HepG2 (cell line): ENCODE measurements around the gene SPI1. TPM values are rescaled to one million over a fixed set of nuclear protein-coding genes. Genes with fewer than 3 reads are reported as not detected.
A peak's percentile ranks its signal among the peaks of the same experiment; 100 is the strongest.

Experiments
- ATAC-seq: fragments of 200-7000 bp; cut with Tn5 transposase; 3 replicates; pipeline ENCODE4 v1.9.1; 2020; ENCODE audit warnings: mild to moderate bottlenecking, moderate library complexity
- BruUV-seq: library from RNA; stranded (reverse); fragments of 400-500 nt; replicated peaks from 2 replicates; lab custom pipeline; 2021; lab: Mats Ljungman, UMichigan
- CTCF ChIA-PET: fragments of 300-600 bp; formaldehyde crosslinking; extraction: SDS; loops from one replicate; lab custom pipeline; 2021; ENCODE audit warnings: low total read pairs, inconsistent platforms, low intra/inter-chr PET ratio; lab: Yijun Ruan, JAX
- POLR2A ChIA-PET: fragments of 350-600 bp; sonication (Branson Sonifier 250); formaldehyde crosslinking; loops from one replicate; lab custom pipeline; 2020; ENCODE audit warnings: antibody characterized with exemption, inconsistent platforms; lab: Yijun Ruan, JAX
- DNase-seq: peaks from one replicate; pipeline ENCODE4 v3.0.0-alpha.2; 2015; ENCODE audit warnings: low spot score
- FAIRE-seq: peaks from 3 replicates; lab custom pipeline; 2011; peaks lifted over from hg19 to GRCh38; lab: Jason Lieb, UNC
- H2AFZ ChIP-seq: one replicate; pipeline ENCODE4 v1.6.1; 2011; ENCODE audit warnings: low read length, inconsistent platforms
- H3K27ac ChIP-seq: fragments of 300-600 bp; 3 replicates; pipeline ENCODE4 v1.8.0; 2011; ENCODE audit warnings: mixed run types, mild to moderate bottlenecking, mixed read lengths, low read length, inconsistent platforms; ENCODE audit not compliant: insufficient read depth; ENCODE audit errors: extremely low read length
- H3K27me3 ChIP-seq, 2 experiments: fragments of 200-600 bp in 1 of 2; 2 replicates in 1 of 2; 3 replicates in 1 of 2; pipeline versions ENCODE4 v1.6.0 to v1.8.0; 2011; ENCODE audit warnings: low read length in 2 of 2, mild to moderate bottlenecking in 2 of 2, moderate library complexity in 2 of 2, inconsistent platforms in 1 of 2; ENCODE audit not compliant: insufficient read depth in 2 of 2, control insufficient read depth in 1 of 2
- H3K36me3 ChIP-seq, 2 experiments: fragments of 200-600 bp in 1 of 2; replicated peaks in 1 of 2; 2 replicates in 1 of 2; 3 replicates in 1 of 2; pipeline versions ENCODE4 v1.5.1 to v1.8.0; 2011; ENCODE audit warnings: low read length in 2 of 2, inconsistent platforms in 1 of 2; ENCODE audit not compliant: insufficient read depth in 2 of 2, control insufficient read depth in 1 of 2
- H3K4me1 ChIP-seq: 2 replicates; pipeline ENCODE4 v1.5.1; 2012; ENCODE audit warnings: low read length, inconsistent platforms; ENCODE audit not compliant: insufficient read depth
- H3K4me2 ChIP-seq: 2 replicates; pipeline ENCODE4 v1.6.0; 2011; ENCODE audit warnings: low read depth, low read length, inconsistent platforms
- H3K4me3 ChIP-seq, 3 experiments: fragments of 200-600 bp in 1 of 3; sonication (generic), shearing (Covaris generic) in 1 of 3; replicated peaks in 1 of 3; 2 replicates each; pipeline ENCODE4 v1.5.1; 2011 to 2016; ENCODE audit warnings: low read length in 3 of 3, inconsistent platforms in 2 of 3, low read depth in 2 of 3, mild to moderate bottlenecking in 2 of 3, control low read depth in 1 of 3, mixed read lengths in 1 of 3; ENCODE audit not compliant: insufficient read depth in 1 of 3
- H3K79me2 ChIP-seq: one replicate; pipeline ENCODE4 v1.6.1; 2011; ENCODE audit warnings: low read length, inconsistent platforms; ENCODE audit not compliant: insufficient read depth
- H3K9ac ChIP-seq: 2 replicates; pipeline ENCODE4 v1.6.0; 2011; ENCODE audit warnings: mild to moderate bottlenecking, low read depth, low read length, inconsistent platforms; ENCODE audit not compliant: insufficient read depth
- H3K9me3 ChIP-seq: 2 replicates; pipeline ENCODE4 v1.5.1; 2012; ENCODE audit warnings: mild to moderate bottlenecking, low read length
- H4K20me1 ChIP-seq: 2 replicates; pipeline ENCODE4 v1.6.0; 2011; ENCODE audit warnings: inconsistent platforms, mild to moderate bottlenecking, low read length, moderate library complexity; ENCODE audit not compliant: insufficient read depth
- CCDC6 ChIP-seq: sonication (generic); formaldehyde crosslinking; IDR thresholded peaks from 2 replicates; pipeline ENCODE4 v1.8.1; 2022; ENCODE audit warnings: mild to moderate bottlenecking, missing genetic modification reagents, moderate library complexity
- FOXA1 ChIP-seq, 2 experiments: fragments of 450-650 bp in 1 of 2; sonication (generic) in 1 of 2; formaldehyde crosslinking in 1 of 2; IDR thresholded peaks; 2 replicates each; pipeline versions ENCODE4 v1.4.0 to v1.6.1; 2016 to 2020; ENCODE audit warnings: missing genetic modification reagents in 1 of 2
- HCFC1 ChIP-seq: fragments of 150-350 bp; IDR thresholded peaks from 2 replicates; pipeline ENCODE4 v1.6.1; 2014; ENCODE audit warnings: low read depth, low read length
- KAT7 ChIP-seq: IDR thresholded peaks from 2 replicates; pipeline ENCODE4 v1.6.1; 2018; ENCODE audit warnings: borderline replicate concordance, missing compliant biosample characterization
- MEIS1 ChIP-seq: sonication (generic); formaldehyde crosslinking; IDR thresholded peaks from 2 replicates; pipeline ENCODE4 v1.9.0; 2021; ENCODE audit warnings: mild to moderate bottlenecking, missing genetic modification reagents, moderate library complexity, borderline replicate concordance
- MZF1 ChIP-seq: sonication (generic); formaldehyde crosslinking; IDR thresholded peaks from 2 replicates; pipeline ENCODE4 v1.8.1; 2023; ENCODE audit warnings: mild to moderate bottlenecking, missing genetic modification reagents, borderline replicate concordance
- SIX4 ChIP-seq: sonication (generic); formaldehyde crosslinking; IDR thresholded peaks from 2 replicates; pipeline ENCODE4 v1.4.0; 2020; ENCODE audit warnings: missing genetic modification reagents
- SOX6 ChIP-seq, 2 experiments: fragments of 450-650 bp in 1 of 2; sonication (generic) in 1 of 2; formaldehyde crosslinking in 1 of 2; IDR thresholded peaks; 2 replicates each; pipeline versions ENCODE4 v1.4.0 to v1.6.1; 2017 to 2020; ENCODE audit warnings: antibody characterized with exemption in 1 of 2, mild to moderate bottlenecking in 1 of 2, missing genetic modification reagents in 1 of 2
- THYN1 ChIP-seq: sonication (generic); formaldehyde crosslinking; IDR thresholded peaks from 2 replicates; pipeline ENCODE4 v1.8.1; 2023; ENCODE audit warnings: low read depth, mild to moderate bottlenecking, moderate library complexity, missing genetic modification reagents, borderline replicate concordance
- ZMYM3 ChIP-seq: sonication (generic); formaldehyde crosslinking; IDR thresholded peaks from 2 replicates; pipeline ENCODE4 v1.5.1; 2020; ENCODE audit warnings: mild to moderate bottlenecking, missing genetic modification reagents
- ZNF17 ChIP-seq: sonication (generic); formaldehyde crosslinking; IDR thresholded peaks from 2 replicates; pipeline ENCODE4 v1.5.0; 2020; ENCODE audit warnings: mild to moderate bottlenecking, missing genetic modification reagents
- ZNF768 ChIP-seq: sonication (generic); formaldehyde crosslinking; IDR thresholded peaks from 2 replicates; pipeline ENCODE4 v1.4.0; 2020; ENCODE audit warnings: missing genetic modification reagents
- ZNF816 ChIP-seq: sonication (generic); formaldehyde crosslinking; IDR thresholded peaks from 2 replicates; pipeline ENCODE4 v1.8.0; 2022; ENCODE audit warnings: missing genetic modification reagents, mild to moderate bottlenecking, borderline replicate concordance
- WGBS: methylation state at CpG from one replicate; pipeline ENCODE4 v1.1.6; 2017; ENCODE audit warnings: low lambda C conversion rate; 5-methylcytosine and 5-hydroxymethylcytosine counted together
- in situ Hi-C: cut with HindIII; loops from 2 replicates; pipeline ENCODE4 v1.10.0; 2017; ENCODE audit warnings: low pct_unique_long_range_greater_than_20kb; ENCODE audit not compliant: extremely low pct_ligation_motif_present
- intact Hi-C: fragments of 100-400 bp; cut with micrococcal nuclease; formaldehyde crosslinking; loops from one replicate; pipeline ENCODE4 v1.10.0; 2022; ENCODE audit not compliant: unreplicated experiment
- polyA plus RNA-seq, 8 experiments: library from polyadenylated mRNA; depleted of rRNA in 3 of 8; stranded (reverse) in 7 of 8; unstranded in 1 of 8; fragments of >200 nt; fragmentation: Illumina TruSeq in 4 of 8; extraction: Trizol in 4 of 8; gene quantifications; 2 replicates each; pipeline versions ENCODE4 v1.2.1 to v1.2.3, GENCODE V29; 2011 to 2016; ENCODE audit warnings: low read depth in 4 of 8, missing spikeins in 1 of 8, mixed read lengths in 1 of 8; ENCODE audit not compliant: insufficient read depth in 1 of 8
- total RNA-seq, 5 experiments: library from RNA; depleted of rRNA; stranded (reverse); fragments of >200 nt; fragmentation: Illumina TruSeq; extraction: Trizol; gene quantifications; 2 replicates each; pipeline ENCODE4 v1.2.3, GENCODE V29; 2016; ENCODE audit warnings: low read depth in 1 of 5
- TF ChIP-seq, protein P1 (sequence below): sonication (generic); formaldehyde crosslinking; IDR thresholded peaks from 2 replicates; pipeline ENCODE4 v1.9.0; 2022; ENCODE audit warnings: missing genetic modification reagents, mild to moderate bottlenecking, borderline replicate concordance

The SPI1 gene
- total and polyA plus RNA-seq, 2 of the 13 experiments (the other 11 are each of a cell fraction or from before 2014, with no cell fraction given): not detected

DNA sequence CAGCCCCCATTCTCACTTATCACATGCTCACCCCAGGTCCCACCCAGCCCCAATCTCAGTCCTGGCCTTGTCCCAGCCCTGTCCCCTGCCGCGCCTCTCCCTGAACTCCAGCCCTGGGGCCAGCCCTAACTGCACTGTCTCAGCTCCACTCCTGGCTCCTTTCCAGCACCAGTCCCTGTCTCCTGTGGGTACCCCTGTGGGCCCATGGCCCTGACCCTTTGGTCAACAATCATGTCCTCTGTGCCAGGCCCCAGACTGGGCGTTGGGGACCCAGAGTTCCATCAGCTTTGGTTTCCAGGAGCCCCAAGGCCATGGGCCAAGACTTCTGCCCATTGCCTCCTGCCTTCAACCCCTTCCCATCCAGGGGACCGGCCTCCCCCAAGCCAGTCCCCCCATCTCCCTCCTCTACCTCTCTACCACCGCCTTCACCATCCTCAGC, 757 bp downstream of the SPI1 start:
- H3K4me1 ChIP-seq: peaks cover 12% of the 10 kb centered on the region; the same call in 1 of the 2 replicates
- no peak for TF ChIP-seq KAT7 (CRISPR knock-in tag)
- TF ChIP-seq ZNF816: no peak
- no peak for TF ChIP-seq MZF1 (CRISPR knock-in tag)
- no peak for TF ChIP-seq CCDC6 (CRISPR knock-in tag)
- TF ChIP-seq MEIS1 (CRISPR knock-in tag): no peak
- TF ChIP-seq HCFC1: no peak
- ChIA-PET CTCF (no interaction called here), POLR2A (no interaction called here)
- no peak overlapping the region for H3K4me2 ChIP-seq
- ATAC-seq (peak; percentile 20; the same call in 2 of the 3 replicates), FAIRE-seq (no peak), DNase-seq (no peak)
- H3K9me3 ChIP-seq: no peaks in the 10 kb centered on the region
- BruUV-seq: no TSS peak
- no peak overlapping the region for H3K9ac ChIP-seq
- H3K27me3 ChIP-seq: peaks cover 2 to 4% of the 10 kb centered on the region in 2 experiments; a peak in 1 of 5 replicates
- intact Hi-C loops: no loop called here
- no peak overlapping the region for H2AFZ ChIP-seq
- WGBS: 12% methylated on average over 5 of the region's 5 CpGs
- H3K79me2 ChIP-seq: no peaks in the 10 kb centered on the region
- no peaks in the 10 kb centered on the region for H3K36me3 ChIP-seq
- H3K4me3 ChIP-seq: no peak overlapping the region
- H4K20me1 ChIP-seq: no peaks in the 10 kb centered on the region
- H3K27ac ChIP-seq: no peak overlapping the region
- in situ Hi-C loops: loop anchor here (10.0 kb wide), 1 partner anchor 77 kb away; no protein-coding TSS in a partner anchor

DNA sequence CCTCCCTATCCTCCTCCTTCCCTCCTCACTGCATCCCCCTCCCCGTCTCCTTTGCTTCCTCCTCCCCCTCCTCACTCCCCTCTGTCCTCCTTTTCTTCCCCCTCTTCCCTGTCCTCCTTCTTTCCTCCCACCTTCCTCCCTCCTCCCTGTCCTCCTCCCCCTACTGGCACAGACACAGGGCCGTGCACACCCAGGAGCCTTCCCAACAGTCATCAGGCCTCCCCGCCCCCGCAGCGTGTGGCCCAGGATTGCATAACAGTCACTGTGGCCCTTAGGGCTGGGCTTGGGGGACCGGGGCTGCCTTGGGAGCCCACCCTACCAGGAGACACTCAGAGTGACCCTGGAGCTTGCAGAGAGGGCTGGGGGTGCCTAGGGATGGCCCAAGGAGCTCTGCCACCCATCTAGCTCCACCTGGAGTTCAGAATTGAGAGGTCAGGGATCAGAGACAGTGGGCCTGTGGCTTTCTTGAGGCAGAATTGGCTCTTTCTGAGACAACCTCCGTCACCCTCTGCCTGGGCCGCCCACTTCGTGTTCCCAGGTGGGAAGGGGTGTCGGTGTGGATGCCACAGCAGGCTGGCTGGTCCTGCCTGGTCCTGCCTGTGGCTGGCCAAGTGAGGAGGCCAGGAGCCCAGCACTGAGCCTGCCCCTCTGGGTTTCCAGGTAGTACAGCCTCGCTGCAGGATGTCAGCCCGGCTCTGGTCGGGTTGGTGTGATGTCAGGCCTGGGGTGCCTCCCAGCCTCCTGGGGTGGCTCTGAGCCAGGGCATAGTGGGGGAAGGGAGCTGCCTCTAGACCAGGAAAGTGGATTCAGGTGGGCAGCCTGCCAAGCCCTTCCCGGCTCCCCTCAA, 1.6 kb downstream of the SPI1 start:
- intact Hi-C loops (no loop called here), in situ Hi-C loops (loop anchor here (10.0 kb wide), 1 partner anchor 78 kb away; no protein-coding TSS in a partner anchor)
- no TSS peak for BruUV-seq
- no peak overlapping the region for H3K4me3 ChIP-seq
- CTCF ChIA-PET: no interaction called here
- no peaks in the 10 kb centered on the region for H3K79me2 ChIP-seq
- H3K4me2 ChIP-seq: peak overlapping the region; percentile 6; the same call in 1 of the 2 replicates
- H3K9ac ChIP-seq: no peak overlapping the region
- FAIRE-seq: no peak
- H3K27me3 ChIP-seq: peaks cover 2% of the 10 kb centered on the region in 2 experiments; a peak in 1 of 5 replicates
- H3K36me3 ChIP-seq: no peaks in the 10 kb centered on the region
- peak; percentile 20 for ATAC-seq
- POLR2A ChIA-PET: interaction anchor here (0.6 kb wide), 1 partner anchor 83 kb away, joined by 3 read pairs; no protein-coding TSS in a partner anchor
- H4K20me1 ChIP-seq: no peaks in the 10 kb centered on the region
- 13% methylated on average over 6 of the region's 14 CpGs for WGBS
- DNase-seq: no peak
- H3K9me3 ChIP-seq: no peaks in the 10 kb centered on the region
- H3K4me1 ChIP-seq: peaks cover 12% of the 10 kb centered on the region; the same call in 1 of the 2 replicates
- H2AFZ ChIP-seq: no peak overlapping the region
- no peak overlapping the region for H3K27ac ChIP-seq
- TF ChIP-seq THYN1 (CRISPR knock-in tag) (no peak), ZNF768 (peak; percentile 47; the same call in 1 of the 2 replicates), SOX6 (IDR thresholded peaks at IDR 0.05) (no peak), SOX6 (CRISPR knock-in tag; IDR thresholded peaks at IDR 0.05) (0 out of 2 replicates have a peak, but pooled peaks have one; percentile 10), ZMYM3 (CRISPR knock-in tag) (no peak), ZNF17 (CRISPR knock-in tag) (no peak), FOXA1 (IDR thresholded peaks at IDR 0.05) (no peak), FOXA1 (CRISPR knock-in tag; IDR thresholded peaks at IDR 0.05) (no peak), SIX4 (CRISPR knock-in tag) (no peak)
- TF ChIP-seq, protein P1, sequence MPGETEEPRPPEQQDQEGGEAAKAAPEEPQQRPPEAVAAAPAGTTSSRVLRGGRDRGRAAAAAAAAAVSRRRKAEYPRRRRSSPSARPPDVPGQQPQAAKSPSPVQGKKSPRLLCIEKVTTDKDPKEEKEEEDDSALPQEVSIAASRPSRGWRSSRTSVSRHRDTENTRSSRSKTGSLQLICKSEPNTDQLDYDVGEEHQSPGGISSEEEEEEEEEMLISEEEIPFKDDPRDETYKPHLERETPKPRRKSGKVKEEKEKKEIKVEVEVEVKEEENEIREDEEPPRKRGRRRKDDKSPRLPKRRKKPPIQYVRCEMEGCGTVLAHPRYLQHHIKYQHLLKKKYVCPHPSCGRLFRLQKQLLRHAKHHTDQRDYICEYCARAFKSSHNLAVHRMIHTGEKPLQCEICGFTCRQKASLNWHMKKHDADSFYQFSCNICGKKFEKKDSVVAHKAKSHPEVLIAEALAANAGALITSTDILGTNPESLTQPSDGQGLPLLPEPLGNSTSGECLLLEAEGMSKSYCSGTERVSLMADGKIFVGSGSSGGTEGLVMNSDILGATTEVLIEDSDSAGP: 0 out of 2 replicates have a peak, but pooled peaks have one; percentile 24
